Retina (tissue), 1 donor: ENCODE results near the gene CPLX4.
A peak's percentile ranks its signal among the peaks of the same experiment; 100 is the strongest.
"Not testable (repeated sequence)": the region's sequence is repeated elsewhere in the genome, so short reads cannot be mapped to it uniquely, and the experiment has no call there.

Source experiments
- DNase-seq: peaks from one replicate; pipeline ENCODE4 v3.0.0-alpha.2; 2016

CPLX4 gene

DNA sequence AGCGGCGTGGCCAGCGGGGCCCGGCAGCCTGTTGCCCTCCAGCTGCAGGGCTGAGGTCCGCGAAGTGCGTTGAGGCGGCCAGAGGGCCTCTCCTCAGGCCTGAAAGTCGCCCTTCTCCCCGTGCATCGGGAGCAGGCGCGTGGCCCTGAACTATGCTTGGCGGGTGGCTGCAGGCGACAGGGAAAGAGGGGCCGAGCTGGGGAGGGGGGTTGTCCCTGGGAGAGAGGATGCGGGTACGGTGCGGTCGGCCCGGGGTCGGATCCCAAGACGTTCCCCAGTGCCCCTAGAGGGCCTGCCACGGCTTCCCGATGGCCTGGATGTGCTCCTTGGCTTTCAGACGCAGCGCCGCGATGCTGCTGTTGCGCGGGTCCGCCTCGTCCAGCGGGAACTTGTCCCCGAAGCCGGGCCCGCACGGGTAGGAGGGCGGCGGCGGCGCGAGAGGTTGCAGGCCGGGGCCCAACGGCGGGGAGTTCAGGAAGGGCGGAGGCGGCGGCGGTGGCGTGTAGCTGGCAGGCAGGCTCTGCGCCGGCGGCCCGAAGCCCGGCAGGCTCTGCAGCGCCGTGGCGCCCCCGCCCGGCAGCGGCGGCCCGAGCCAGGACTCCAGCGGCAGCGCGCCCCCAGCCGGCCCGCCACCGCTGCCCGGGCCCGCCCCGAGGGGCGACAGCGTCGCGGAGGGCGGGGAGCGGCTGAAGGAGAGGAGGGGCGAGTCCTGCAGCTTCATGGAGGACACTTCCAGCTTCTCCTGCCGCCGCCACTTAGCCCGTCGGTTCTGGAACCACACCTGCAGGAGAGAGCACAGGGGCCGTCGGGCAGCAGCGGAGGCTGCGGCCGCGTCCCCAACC lies 49.5 kb downstream of the CPLX4 start:
- DNase-seq: peak; percentile 79

DNA sequence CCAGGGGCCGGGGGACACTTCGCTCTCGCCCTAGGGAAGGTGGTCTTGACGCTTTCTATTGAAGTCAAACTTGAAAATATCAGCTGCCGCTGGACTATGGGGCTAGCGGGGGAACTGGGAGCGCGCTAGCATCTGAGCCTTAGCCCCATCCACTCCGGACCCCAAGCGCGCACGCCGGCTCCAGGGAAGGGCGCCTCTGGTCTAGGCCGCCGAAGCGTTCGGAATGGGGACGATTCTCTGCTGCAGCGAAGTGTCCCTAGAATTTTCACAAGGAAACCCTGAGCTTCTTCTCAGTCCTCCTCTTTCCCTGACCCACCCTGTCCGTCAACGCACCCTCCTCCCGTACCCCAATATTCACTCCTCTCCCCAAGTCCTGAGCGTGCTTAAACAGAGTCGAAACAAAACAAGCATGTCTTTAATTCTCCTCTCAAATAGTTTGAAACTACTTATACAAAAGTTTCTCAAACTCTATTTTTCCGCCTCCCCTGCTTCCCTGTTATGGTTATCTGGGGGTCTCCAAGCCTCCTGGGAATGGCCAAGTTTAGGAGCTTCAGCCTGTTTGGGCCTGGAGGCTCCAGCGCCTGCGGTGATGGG lies 50.2 kb downstream of the CPLX4 start:
- no peak for DNase-seq

GRCh38 chr18:59267503-59268126 lies 50.8 kb downstream of the CPLX4 start:
- peak; percentile 73 for DNase-seq

DNA sequence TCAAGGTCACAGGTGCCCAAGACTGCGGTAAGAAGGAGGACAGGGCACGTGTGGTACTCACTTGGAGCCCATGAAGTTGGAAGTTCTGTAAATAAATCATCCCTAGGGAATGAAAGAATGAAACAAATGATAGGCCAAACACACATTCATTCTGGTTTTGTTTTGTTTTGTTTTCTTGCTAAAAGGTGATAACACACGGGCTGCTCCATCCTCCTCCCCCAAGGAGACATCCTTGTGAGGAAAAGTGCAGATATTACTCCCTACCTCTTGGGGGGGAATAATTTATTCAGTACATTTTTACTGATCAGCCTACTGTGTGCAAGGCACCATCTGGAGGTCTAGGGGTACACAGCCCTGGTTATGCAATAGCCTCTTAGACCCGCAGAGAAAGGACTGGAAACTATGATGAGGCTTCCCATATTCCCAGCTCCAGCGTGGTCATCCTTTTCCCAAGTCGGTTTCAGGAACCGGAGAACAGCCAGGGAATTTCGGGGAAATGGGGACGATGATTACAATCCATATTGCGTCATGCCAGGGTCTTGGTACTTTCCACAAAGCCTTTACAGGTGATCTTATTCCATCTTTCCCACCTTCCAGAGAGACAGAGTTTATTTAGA lies 51.5 kb downstream of the CPLX4 start:
- no peak for DNase-seq

DNA sequence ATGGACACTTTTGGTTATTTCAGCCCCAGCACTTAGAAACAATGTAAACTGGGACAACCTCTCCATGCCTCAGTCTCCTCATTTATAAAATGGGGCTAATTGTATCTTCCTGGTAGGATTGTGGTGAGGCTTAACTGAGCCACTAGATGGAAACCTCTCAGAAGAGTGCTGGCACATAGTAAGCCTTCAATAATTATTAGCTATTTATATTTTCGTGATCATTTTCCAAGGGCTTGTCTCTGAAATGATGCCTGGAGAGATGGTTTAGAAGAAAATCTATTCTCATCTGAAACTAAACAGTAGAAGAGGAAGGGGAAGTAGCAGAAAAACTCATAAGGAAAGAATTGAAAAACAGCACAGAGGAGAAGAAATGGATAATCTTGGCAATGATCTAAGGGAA lies 52.0 kb downstream of the CPLX4 start:
- no peak for DNase-seq

GRCh38 chr18:59265974-59266369 lies 52.5 kb downstream of the CPLX4 start:
- no peak for DNase-seq

DNA sequence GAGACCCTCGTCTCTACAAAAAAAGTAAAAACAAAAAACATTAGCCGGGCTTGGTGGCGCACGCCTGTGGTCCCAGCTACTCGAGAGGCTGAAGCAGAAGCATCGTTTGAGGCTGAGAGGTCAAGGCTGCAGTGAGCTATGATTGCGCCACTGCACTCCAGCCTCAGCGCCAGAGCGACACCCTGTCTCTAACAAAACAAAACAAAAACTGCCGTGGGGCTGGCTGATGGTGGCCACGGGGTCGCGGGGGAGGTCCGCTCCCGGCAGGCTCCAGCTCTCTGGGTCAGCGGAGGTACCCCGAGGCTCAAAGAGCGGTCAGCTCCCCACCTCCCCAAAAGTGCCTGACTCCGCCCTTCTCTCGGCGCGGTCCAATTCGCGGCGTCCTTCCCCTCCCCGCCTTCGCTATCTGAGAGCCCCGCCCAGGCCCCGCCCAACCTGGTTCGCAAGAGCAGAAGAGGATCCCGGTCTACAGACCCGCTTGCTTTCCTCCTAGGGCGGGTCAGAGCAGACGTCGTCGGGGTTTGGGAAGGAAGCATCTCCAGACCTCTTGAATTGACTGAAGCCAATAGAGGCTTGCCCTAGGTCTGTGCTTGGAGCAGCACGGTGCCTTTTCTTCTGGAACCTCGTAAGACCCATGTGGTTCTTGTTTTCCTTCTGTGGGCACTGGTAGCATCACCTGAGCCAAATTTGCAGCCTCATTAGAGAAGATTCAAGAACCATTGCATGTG lies 53.0 kb downstream of the CPLX4 start:
- DNase-seq: peak; percentile 92

DNA sequence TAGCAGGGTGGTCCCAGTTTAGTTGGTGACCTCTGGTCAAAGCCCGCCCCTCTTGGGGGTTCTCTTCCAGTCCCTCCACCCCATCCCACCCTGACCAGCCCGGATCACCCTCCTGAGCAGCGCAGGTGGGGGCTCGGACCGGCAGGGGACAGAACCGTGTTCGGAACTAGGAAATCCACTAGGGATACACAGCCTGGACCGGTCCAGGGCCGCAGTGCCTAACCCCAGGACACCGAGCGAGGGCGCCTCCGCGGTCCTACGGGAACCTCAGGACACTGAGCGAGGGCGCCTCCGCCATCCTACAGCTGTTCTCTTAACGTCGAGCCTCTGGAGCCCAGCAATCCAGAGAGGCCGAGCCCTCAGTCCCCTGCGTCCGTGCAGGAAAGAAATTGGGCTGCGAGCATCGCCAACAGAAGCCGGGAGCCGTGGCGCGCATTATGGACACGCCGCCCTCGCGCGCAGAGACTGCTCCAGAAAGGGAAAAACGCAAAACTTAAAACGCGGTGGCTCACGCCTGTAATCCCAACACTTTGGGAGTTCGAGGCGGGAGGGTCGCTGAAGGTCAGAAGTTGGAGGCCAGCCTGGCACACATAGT lies 53.7 kb downstream of the CPLX4 start:
- peak; percentile 83 for DNase-seq

DNA sequence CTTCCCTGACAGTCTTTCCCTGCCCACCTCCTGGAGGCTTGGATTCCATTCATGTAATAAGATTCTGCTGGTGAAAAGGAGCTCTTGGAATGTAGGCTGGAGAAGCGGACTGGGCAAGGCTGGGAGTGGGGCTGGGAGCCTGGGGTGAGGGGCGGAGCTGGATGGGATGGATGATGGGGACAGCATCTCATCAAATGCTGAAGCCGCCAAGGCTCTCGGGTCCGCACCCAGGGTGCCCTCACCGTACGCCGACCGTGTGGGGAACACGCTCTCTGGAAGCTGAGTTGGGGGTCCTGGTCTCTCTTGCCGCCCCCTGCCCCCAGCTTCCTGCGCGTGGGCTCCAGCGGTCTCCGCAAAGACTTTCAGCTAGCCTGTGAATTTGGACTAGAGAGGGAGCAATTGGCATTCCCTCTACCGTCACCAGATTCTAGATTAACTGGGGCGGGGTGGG lies 54.3 kb downstream of the CPLX4 start:
- DNase-seq: peak; percentile 86

GRCh38 chr18:59263661-59264060 lies 54.8 kb downstream of the CPLX4 start:
- peak; percentile 78 for DNase-seq

DNA sequence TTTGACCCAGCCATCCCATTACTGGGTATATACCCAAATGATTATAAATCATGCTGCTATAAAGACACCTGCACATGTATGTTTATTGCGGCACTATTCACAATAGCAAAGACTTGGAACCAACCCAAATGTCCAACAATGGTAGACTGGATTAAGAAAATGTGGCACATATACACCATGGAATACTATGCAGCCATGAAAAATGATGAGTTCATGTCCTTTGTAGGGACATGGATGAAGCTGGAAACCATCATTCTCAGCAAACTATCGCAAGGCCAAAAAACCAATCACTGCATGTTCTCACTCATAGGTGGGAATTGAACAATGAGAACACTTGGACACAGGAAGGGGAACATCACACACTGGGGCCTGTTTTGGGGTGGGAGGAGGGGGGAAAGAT lies 56.2 kb downstream of the CPLX4 start:
- DNase-seq: not testable (repeated sequence)

- not testable (repeated sequence) for DNase-seq
These were observed 56.6 kb downstream of the CPLX4 start for GRCh38 chr18:59261842-59262241.

GRCh38 chr18:59255491-59255890 lies 63.0 kb downstream of the CPLX4 start:
- DNase-seq: not testable (repeated sequence)

GRCh38 chr18:59249199-59249774 lies 69.2 kb downstream of the CPLX4 start:
- DNase-seq: peak; percentile 78

DNA sequence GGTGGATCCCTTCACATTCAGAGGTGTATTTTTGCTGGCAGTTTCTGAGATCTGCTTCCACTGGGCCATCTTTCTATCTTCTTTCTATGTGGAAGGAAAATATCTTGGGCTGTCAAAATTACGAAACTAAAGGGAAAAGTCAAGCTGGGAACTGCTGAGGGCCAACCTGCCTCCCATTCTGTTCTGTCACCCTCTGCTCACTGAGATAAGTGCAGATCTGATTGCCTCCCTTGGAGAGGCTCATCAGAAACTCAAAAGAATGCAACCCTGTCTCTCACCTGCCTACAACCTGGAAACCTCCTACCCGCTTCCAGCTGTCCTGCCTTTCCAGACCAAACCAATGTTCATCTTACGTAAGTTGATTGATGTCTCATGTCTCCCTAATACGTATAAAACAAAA lies 71.7 kb downstream of the CPLX4 start:
- DNase-seq: no peak
